Skeletal muscle cell (primary cell): ENCODE measurements around the gene NSG1.
"Not testable (repeated sequence)": the region's sequence is repeated elsewhere in the genome, so short reads cannot be mapped to it uniquely, and the experiment has no call there.

Experiments used
- DNase-seq: peaks from one replicate; pipeline ENCODE4 v3.0.0-alpha.2; 2010; ENCODE audit warnings: low read depth
- H3K4me3 ChIP-seq: 2 replicates; pipeline ENCODE4 v1.5.1; 2011; ENCODE audit warnings: low read depth, mild to moderate bottlenecking, control low read depth, low read length, moderate library complexity

Gene NSG1

GRCh38 chr4:4412641-4413372 is 25.9 kb downstream of the NSG1 start:
- no peak for DNase-seq
- H3K4me3 ChIP-seq, result no peak overlapping the region

- no peak for DNase-seq
- H3K4me3 ChIP-seq, result no peak overlapping the region
Measured at GRCh38 chr4:4413373-4413725, 26.4 kb downstream of the NSG1 start.

- DNase-seq, result no peak
Measured at GRCh38 chr4:4413806-4414205, 26.9 kb downstream of the NSG1 start.

GRCh38 chr4:4415107-4415805 is 28.4 kb downstream of the NSG1 start:
- no peak overlapping the region for H3K4me3 ChIP-seq
- no peak for DNase-seq

More at GRCh38 chr4:4413806-4414205, 26.9 kb downstream of the NSG1 start:
- H3K4me3 ChIP-seq, result no peak overlapping the region

- H3K4me3 ChIP-seq, result no peak overlapping the region
- DNase-seq, result no peak
Measured at GRCh38 chr4:4415806-4416805, 29.2 kb downstream of the NSG1 start.

- no peak overlapping the region for H3K4me3 ChIP-seq
- no peak for DNase-seq
Measured at GRCh38 chr4:4416981-4417380, 30.1 kb downstream of the NSG1 start.

GRCh38 chr4:4417886-4418285 is 31.0 kb downstream of the NSG1 start:
- no peak for DNase-seq
- H3K4me3 ChIP-seq, result no peak overlapping the region

- H3K4me3 ChIP-seq, result no peak overlapping the region
- DNase-seq, result no peak
Measured at GRCh38 chr4:4418676-4419390, 31.9 kb downstream of the NSG1 start.

- no peak overlapping the region for H3K4me3 ChIP-seq
- no peak for DNase-seq
Measured at GRCh38 chr4:4419896-4420295, 33.0 kb downstream of the NSG1 start.

- no peak overlapping the region for H3K4me3 ChIP-seq
- no peak for DNase-seq
Measured at GRCh38 chr4:4420421-4420820, 33.5 kb downstream of the NSG1 start.

GRCh38 chr4:4421356-4421755 is 34.5 kb downstream of the NSG1 start:
- H3K4me3 ChIP-seq, result no peak overlapping the region
- no peak for DNase-seq

GRCh38 chr4:4422117-4422516 is 35.2 kb downstream of the NSG1 start:
- not testable (repeated sequence) for DNase-seq, H3K4me3 ChIP-seq

- no peak overlapping the region for H3K4me3 ChIP-seq
Measured at GRCh38 chr4:4422856-4423499, 36.1 kb downstream of the NSG1 start.

GRCh38 chr4:4423706-4424498 is 37.0 kb downstream of the NSG1 start:
- DNase-seq, result no peak
- H3K4me3 ChIP-seq, result no peak overlapping the region

More at GRCh38 chr4:4422856-4423499, 36.1 kb downstream of the NSG1 start:
- no peak for DNase-seq

- H3K4me3 ChIP-seq, result no peak overlapping the region
- DNase-seq, result no peak
Measured at GRCh38 chr4:4424499-4425115, 37.7 kb downstream of the NSG1 start.

GRCh38 chr4:4425119-4425690 is 38.3 kb downstream of the NSG1 start:
- H3K4me3 ChIP-seq, result no peak overlapping the region
- DNase-seq, result no peak

GRCh38 chr4:4425696-4426095 is 38.8 kb downstream of the NSG1 start:
- no peak for DNase-seq
- no peak overlapping the region for H3K4me3 ChIP-seq
